ENCODE measurements around the gene MPEG1.

- TF ChIP-seq CTCF (IDR thresholded peaks at IDR 0.05), result no peak
- no peak for TF ChIP-seq POLR2A (IDR thresholded peaks at IDR 0.05)
- TF ChIP-seq POLR2AphosphoS5 (IDR thresholded peaks at IDR 0.05), result no peak
- no peak for TF ChIP-seq EP300 (IDR thresholded peaks at IDR 0.05)
Measured at GRCh38 chr11:59262177-59262818, 49.6 kb upstream of the MPEG1 start.
